DND-41 (cell line): Measurements from ENCODE around the gene ZBTB21.

Experiments used
- ATAC-seq: fragments of 200-7000 bp; cut with Tn5 transposase; 3 replicates; pipeline ENCODE4 v1.9.1; 2021; ENCODE audit warnings: low read depth; ENCODE audit not compliant: insufficient read depth
- DNase-seq: peaks from one replicate; pipeline ENCODE4 v3.0.0-alpha.2; 2020
- H2AFZ ChIP-seq: 2 replicates; pipeline ENCODE4 v1.6.0; 2012; ENCODE audit warnings: low read depth, low read length
- H3K27ac ChIP-seq: 2 replicates; pipeline ENCODE4 v1.5.1; 2012; ENCODE audit warnings: low read length, inconsistent platforms
- H3K27me3 ChIP-seq: fragments of 200-600 bp; sonication (generic); 2 replicates; pipeline ENCODE4 v1.6.0; 2012; ENCODE audit warnings: low read length, mild to moderate bottlenecking, inconsistent platforms; ENCODE audit not compliant: insufficient read depth, poor library complexity
- H3K36me3 ChIP-seq: 2 replicates; pipeline ENCODE4 v1.5.1; 2012; ENCODE audit warnings: low read length, inconsistent platforms; ENCODE audit not compliant: insufficient read depth
- H3K4me1 ChIP-seq: 2 replicates; pipeline ENCODE4 v1.5.1; 2012; ENCODE audit warnings: mild to moderate bottlenecking, low read length; ENCODE audit not compliant: insufficient read depth
- H3K4me2 ChIP-seq: 2 replicates; pipeline ENCODE4 v1.6.0; 2012; ENCODE audit warnings: mild to moderate bottlenecking, moderate library complexity, low read length, inconsistent platforms; ENCODE audit not compliant: insufficient read depth
- H3K4me3 ChIP-seq, 2 experiments: fragments of 200-600 bp in 1 of 2; shearing (Covaris generic) in 1 of 2; 2 replicates each; pipeline ENCODE4 v1.5.1; 2012 to 2016; ENCODE audit warnings: inconsistent platforms in 2 of 2, low read length in 2 of 2, mild to moderate bottlenecking in 2 of 2, low read depth in 1 of 2, moderate library complexity in 1 of 2
- H3K79me2 ChIP-seq: 2 replicates; pipeline ENCODE4 v1.6.0; 2012; ENCODE audit warnings: low read length, inconsistent platforms; ENCODE audit not compliant: insufficient read depth
- H3K9ac ChIP-seq: 2 replicates; pipeline ENCODE4 v1.6.0; 2012; ENCODE audit warnings: low read depth, mild to moderate bottlenecking, inconsistent platforms, low read length, moderate library complexity
- H3K9me3 ChIP-seq: 2 replicates; pipeline ENCODE4 v1.5.1; 2012; ENCODE audit warnings: low read length, moderate library complexity, mild to moderate bottlenecking, inconsistent platforms; ENCODE audit not compliant: insufficient read depth, severe bottlenecking
- H4K20me1 ChIP-seq: 2 replicates; pipeline ENCODE4 v1.6.0; 2012; ENCODE audit warnings: low read length; ENCODE audit not compliant: insufficient read depth
- CTCF ChIP-seq: IDR thresholded peaks from 2 replicates; pipeline ENCODE4 v1.5.1; 2012; ENCODE audit warnings: borderline replicate concordance, low read length, moderate library complexity, mild to moderate bottlenecking; ENCODE audit not compliant: poor library complexity, severe bottlenecking; ENCODE audit errors: extremely low read depth
- EZH2 ChIP-seq: IDR thresholded peaks from 3 replicates; pipeline ENCODE4 v1.6.1; 2012; ENCODE audit warnings: borderline replicate concordance, low read depth, mild to moderate bottlenecking, moderate library complexity, low read length, inconsistent platforms; ENCODE audit not compliant: severe bottlenecking

Gene ZBTB21

GRCh38 chr21:41991659-41992058 is 18.5 kb downstream of the ZBTB21 start:
- Histone ChIP-seq H3K36me3 (peaks cover 71% of the 10 kb centered on the region), H3K9me3 (peaks cover 12% of the 10 kb centered on the region), H3K79me2 (peaks cover 14% of the 10 kb centered on the region), H3K27ac (no peak overlapping the region), H3K27me3 (no peaks in the 10 kb centered on the region), H3K9ac (no peak overlapping the region), H3K4me3 (no peak overlapping the region), H2AFZ (no peak overlapping the region), H4K20me1 (no peaks in the 10 kb centered on the region), H3K4me2 (no peak overlapping the region), H3K4me1 (no peaks in the 10 kb centered on the region)
- DNase-seq = no peak
- no peak for ATAC-seq
- TF ChIP-seq EZH2 (no peak), CTCF (no peak)

- Histone ChIP-seq H4K20me1 (no peaks in the 10 kb centered on the region), H3K79me2 (no peaks in the 10 kb centered on the region), H3K9me3 (no peaks in the 10 kb centered on the region), H3K4me1 (no peaks in the 10 kb centered on the region), H2AFZ (no peak overlapping the region), H3K9ac (no peak overlapping the region), H3K4me3 (no peak overlapping the region), H3K36me3 (peaks cover 51% of the 10 kb centered on the region), H3K27ac (no peak overlapping the region), H3K27me3 (no peaks in the 10 kb centered on the region), H3K4me2 (no peak overlapping the region)
- DNase-seq = no peak
- no peak for ATAC-seq
- no peak for TF ChIP-seq CTCF
- TF ChIP-seq EZH2 = no peak
Observed at GRCh38 chr21:41989698-41990097, 20.5 kb downstream of the ZBTB21 start.

- Histone ChIP-seq H3K79me2 (no peaks in the 10 kb centered on the region), H4K20me1 (no peaks in the 10 kb centered on the region), H3K4me3 (no peak overlapping the region), H3K9ac (no peak overlapping the region), H3K27me3 (no peaks in the 10 kb centered on the region), H3K27ac (no peak overlapping the region), H2AFZ (no peak overlapping the region), H3K4me1 (no peaks in the 10 kb centered on the region), H3K4me2 (no peak overlapping the region), H3K9me3 (no peaks in the 10 kb centered on the region), H3K36me3 (peaks cover 28% of the 10 kb centered on the region)
- ATAC-seq = no peak
- no peak for DNase-seq
- no peak for TF ChIP-seq EZH2
- TF ChIP-seq CTCF = no peak
Observed at GRCh38 chr21:41987310-41987709, 22.9 kb downstream of the ZBTB21 start.
